Left ventricle myocardium inferior (tissue), 1 donor: ENCODE results near the gene ACOXL. TPM values are rescaled to one million over a fixed set of nuclear protein-coding genes. Genes with fewer than 3 reads are reported as not detected.

Experiments
- DNase-seq: peaks from one replicate; pipeline ENCODE4 v3.0.0-alpha.2; 2020
- H3K27ac ChIP-seq: fragments of 200-600 bp; replicated peaks from 2 replicates; pipeline ENCODE4 v1.8.0; 2021
- H3K27me3 ChIP-seq: fragments of 200-600 bp; 2 replicates; pipeline ENCODE4 v1.8.0; 2021; ENCODE audit warnings: low read depth
- H3K36me3 ChIP-seq: fragments of 200-600 bp; 2 replicates; pipeline ENCODE4 v1.8.0; 2021
- H3K4me1 ChIP-seq: fragments of 200-600 bp; 2 replicates; pipeline ENCODE4 v1.8.0; 2021
- H3K4me3 ChIP-seq: fragments of 200-600 bp; 2 replicates; pipeline ENCODE4 v1.8.0; 2021; ENCODE audit warnings: mild to moderate bottlenecking, moderate library complexity
- H3K9me3 ChIP-seq: fragments of 200-600 bp; replicated peaks from 2 replicates; pipeline ENCODE4 v1.8.0; 2021
- intact Hi-C: fragments of 100-400 bp; cut with micrococcal nuclease; formaldehyde crosslinking; loops from one replicate; pipeline ENCODE4 v1.11.0; 2022
- total RNA-seq: library from RNA; stranded (reverse); fragmentation: NEBNext Ultra II Directional; extraction: Animal tissue kit (Norgen Biotek cat#: 25700); gene quantifications from one replicate; pipeline ENCODE4 v1.2.1, GENCODE V29; 2021
- TF ChIP-seq, protein P1 (sequence below): fragments of 200-600 bp; IDR thresholded peaks from 2 replicates; pipeline ENCODE4 v1.8.0; 2021; ENCODE audit warnings: antibody characterized with exemption, mild to moderate bottlenecking, borderline replicate concordance
- donor health status: DM: no; HTN: yes; CAD: no; lungs with severe emphysema.

The ACOXL gene
- total RNA-seq, 1 donor from 2014 or later = not detected

DNA sequence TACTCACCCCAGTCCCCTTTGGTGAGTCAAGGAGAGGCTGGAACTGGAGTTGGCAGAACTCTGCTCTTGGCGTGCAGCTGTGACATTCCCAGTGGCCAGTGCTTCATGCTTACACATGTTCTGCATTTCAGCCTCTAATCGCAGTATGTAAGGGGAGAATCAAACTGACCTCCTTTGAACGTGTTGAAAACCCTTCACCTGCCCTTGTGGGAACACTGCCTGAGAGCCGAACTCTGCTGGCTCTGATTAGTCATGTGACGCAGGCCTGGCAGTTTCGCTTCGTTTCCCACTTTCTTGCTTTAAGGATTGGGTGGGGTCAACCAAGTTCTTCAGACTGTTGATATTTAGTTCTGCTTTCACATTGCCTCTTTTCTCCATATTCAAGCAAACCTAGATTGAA, 214.5 kb downstream of the ACOXL start:
- H3K27me3 ChIP-seq = no peaks in the 10 kb centered on the region
- peak; percentile 31 for DNase-seq
- H3K9me3 ChIP-seq = no peaks in the 10 kb centered on the region
- H3K4me3 ChIP-seq = no peak overlapping the region
- H3K27ac ChIP-seq = no peak overlapping the region
- H3K36me3 ChIP-seq = no peaks in the 10 kb centered on the region
- intact Hi-C loops = no loop called here
- TF ChIP-seq, protein P1, sequence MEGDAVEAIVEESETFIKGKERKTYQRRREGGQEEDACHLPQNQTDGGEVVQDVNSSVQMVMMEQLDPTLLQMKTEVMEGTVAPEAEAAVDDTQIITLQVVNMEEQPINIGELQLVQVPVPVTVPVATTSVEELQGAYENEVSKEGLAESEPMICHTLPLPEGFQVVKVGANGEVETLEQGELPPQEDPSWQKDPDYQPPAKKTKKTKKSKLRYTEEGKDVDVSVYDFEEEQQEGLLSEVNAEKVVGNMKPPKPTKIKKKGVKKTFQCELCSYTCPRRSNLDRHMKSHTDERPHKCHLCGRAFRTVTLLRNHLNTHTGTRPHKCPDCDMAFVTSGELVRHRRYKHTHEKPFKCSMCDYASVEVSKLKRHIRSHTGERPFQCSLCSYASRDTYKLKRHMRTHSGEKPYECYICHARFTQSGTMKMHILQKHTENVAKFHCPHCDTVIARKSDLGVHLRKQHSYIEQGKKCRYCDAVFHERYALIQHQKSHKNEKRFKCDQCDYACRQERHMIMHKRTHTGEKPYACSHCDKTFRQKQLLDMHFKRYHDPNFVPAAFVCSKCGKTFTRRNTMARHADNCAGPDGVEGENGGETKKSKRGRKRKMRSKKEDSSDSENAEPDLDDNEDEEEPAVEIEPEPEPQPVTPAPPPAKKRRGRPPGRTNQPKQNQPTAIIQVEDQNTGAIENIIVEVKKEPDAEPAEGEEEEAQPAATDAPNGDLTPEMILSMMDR = no peak
- peaks cover 20% of the 10 kb centered on the region for H3K4me1 ChIP-seq

GRCh38 chr2:110948027-110948674, 215.8 kb downstream of the ACOXL start:
- intact Hi-C loops = no loop called here
- Histone ChIP-seq H3K27ac (no peak overlapping the region), H3K9me3 (no peaks in the 10 kb centered on the region), H3K36me3 (no peaks in the 10 kb centered on the region), H3K27me3 (no peaks in the 10 kb centered on the region), H3K4me1 (peaks cover 20% of the 10 kb centered on the region), H3K4me3 (no peak overlapping the region)
- TF ChIP-seq, protein P1 = no peak
- no peak for DNase-seq

GRCh38 chr2:110950281-110950680, 217.9 kb downstream of the ACOXL start:
- Histone ChIP-seq H3K4me1 (peaks cover 20% of the 10 kb centered on the region), H3K4me3 (no peak overlapping the region), H3K27ac (no peak overlapping the region), H3K9me3 (no peaks in the 10 kb centered on the region), H3K27me3 (no peaks in the 10 kb centered on the region), H3K36me3 (no peaks in the 10 kb centered on the region)
- TF ChIP-seq, protein P1 = no peak
- intact Hi-C loops = no loop called here
- no peak for DNase-seq

DNA sequence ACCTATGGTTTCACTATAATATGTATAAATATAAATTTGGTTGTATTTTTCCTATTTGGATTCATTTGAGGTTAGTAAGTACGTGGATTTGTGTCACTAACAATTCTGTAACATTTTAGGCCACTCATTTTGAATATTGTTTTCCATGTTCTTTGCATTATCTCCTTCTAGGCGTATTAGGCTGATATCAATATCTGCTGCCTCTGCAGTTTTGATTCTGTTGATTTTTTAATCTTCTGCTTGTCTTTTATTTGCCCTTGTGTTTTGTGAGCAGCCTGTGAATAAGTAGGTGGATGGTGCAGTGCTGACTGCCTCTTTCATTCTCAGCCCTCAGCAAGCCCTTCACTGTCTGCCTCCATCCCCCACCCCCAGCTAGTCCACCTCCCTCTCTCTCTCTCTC, 222.7 kb downstream of the ACOXL start:
- DNase-seq = no peak
- H3K4me3 ChIP-seq = no peak overlapping the region
- TF ChIP-seq, protein P1 = no peak
- intact Hi-C loops = no loop called here
- H3K9me3 ChIP-seq = no peaks in the 10 kb centered on the region
- H3K4me1 ChIP-seq = no peaks in the 10 kb centered on the region
- peaks cover 16% of the 10 kb centered on the region for H3K27me3 ChIP-seq
- no peak overlapping the region for H3K27ac ChIP-seq
- no peaks in the 10 kb centered on the region for H3K36me3 ChIP-seq

DNA sequence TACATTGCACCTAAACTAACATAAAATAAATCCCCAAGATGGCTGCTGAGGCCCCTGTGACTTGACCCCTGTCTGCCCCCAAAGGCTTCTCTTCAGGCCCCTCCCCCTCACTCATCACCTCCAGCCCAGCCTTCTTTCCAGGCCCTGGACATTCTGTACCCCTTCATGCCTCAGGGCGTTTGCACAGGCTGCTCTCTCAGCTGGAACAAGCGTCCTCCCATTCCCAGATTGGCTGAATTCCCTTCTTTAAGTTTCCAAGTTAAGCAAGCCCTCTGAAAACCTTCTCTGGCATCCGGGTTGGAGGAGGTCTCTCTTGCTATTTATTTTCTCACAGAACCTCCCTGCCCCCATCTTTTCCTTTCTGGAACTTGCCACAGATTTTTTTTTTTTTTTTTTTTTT, 223.2 kb downstream of the ACOXL start:
- no peaks in the 10 kb centered on the region for H3K9me3 ChIP-seq
- H3K4me3 ChIP-seq = no peak overlapping the region
- no peaks in the 10 kb centered on the region for H3K36me3 ChIP-seq
- no peak for DNase-seq
- intact Hi-C loops = no loop called here
- no peaks in the 10 kb centered on the region for H3K4me1 ChIP-seq
- TF ChIP-seq, protein P1 = no peak
- peaks cover 16% of the 10 kb centered on the region for H3K27me3 ChIP-seq
- no peak overlapping the region for H3K27ac ChIP-seq

DNA sequence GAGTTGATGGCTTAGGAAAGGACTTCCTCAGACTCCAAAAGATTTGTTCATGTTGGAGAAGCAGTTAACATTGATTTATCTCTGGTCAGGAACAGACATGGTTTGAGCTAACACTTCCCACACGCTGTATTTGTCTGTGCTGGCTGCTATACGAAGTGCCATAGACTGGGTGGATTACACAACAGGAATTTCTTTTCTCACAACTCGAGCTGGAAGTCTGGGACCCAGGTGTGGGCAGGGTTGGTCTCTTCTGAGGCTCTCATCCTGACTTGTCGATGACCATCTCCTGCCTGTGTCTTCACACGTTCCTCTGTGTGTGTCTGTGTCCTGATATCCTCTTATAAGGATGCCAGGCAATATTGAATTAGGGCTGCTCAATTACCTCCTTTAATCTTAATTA, 224.9 kb downstream of the ACOXL start:
- H3K4me1 ChIP-seq = no peaks in the 10 kb centered on the region
- TF ChIP-seq, protein P1 = no peak
- no peak for DNase-seq
- H3K4me3 ChIP-seq = no peak overlapping the region
- no peaks in the 10 kb centered on the region for H3K9me3 ChIP-seq
- intact Hi-C loops = no loop called here
- no peak overlapping the region for H3K27ac ChIP-seq
- no peaks in the 10 kb centered on the region for H3K36me3 ChIP-seq
- H3K27me3 ChIP-seq = peaks cover 16% of the 10 kb centered on the region
